Stimulated activated CD8-positive, alpha-beta memory T cell treated with anti-CD3 and anti-CD28 coated beads, Interleukin-15, amount 100 ng/mL, for 1 hour (primary cell): ENCODE measurements around the gene CHST1.

Experiments used
- DNase-seq: peaks from one replicate; pipeline ENCODE4 v3.0.0-alpha.2; 2020; ENCODE audit warnings: low read depth

Gene CHST1

GRCh38 chr11:45644981-45645889, 20.2 kb downstream of the CHST1 start:
- DNase-seq: no peak

GRCh38 chr11:45643598-45644260, 21.7 kb downstream of the CHST1 start:
- no peak for DNase-seq

GRCh38 chr11:45641961-45642360, 23.5 kb downstream of the CHST1 start:
- DNase-seq: no peak

GRCh38 chr11:45638051-45638450, 27.4 kb downstream of the CHST1 start:
- DNase-seq: no peak

- DNase-seq: no peak
Measured at GRCh38 chr11:45635907-45636306, 29.5 kb downstream of the CHST1 start.

- DNase-seq: no peak
Measured at GRCh38 chr11:45625611-45626010, 39.8 kb downstream of the CHST1 start.

- DNase-seq: no peak
Measured at GRCh38 chr11:45624095-45624494, 41.3 kb downstream of the CHST1 start.

GRCh38 chr11:45622861-45623260, 42.6 kb downstream of the CHST1 start:
- no peak for DNase-seq

- no peak for DNase-seq
Measured at GRCh38 chr11:45622283-45622682, 43.1 kb downstream of the CHST1 start.

GRCh38 chr11:45621588-45621987, 43.8 kb downstream of the CHST1 start:
- no peak for DNase-seq

GRCh38 chr11:45620243-45620642, 45.2 kb downstream of the CHST1 start:
- no peak for DNase-seq

- no peak for DNase-seq
Measured at GRCh38 chr11:45618897-45619296, 46.5 kb downstream of the CHST1 start.

- DNase-seq: no peak
Measured at GRCh38 chr11:45617871-45618601, 47.4 kb downstream of the CHST1 start.

GRCh38 chr11:45616802-45617549, 48.4 kb downstream of the CHST1 start:
- DNase-seq: no peak

GRCh38 chr11:45615182-45615792, 50.1 kb downstream of the CHST1 start:
- no peak for DNase-seq

- no peak for DNase-seq
Measured at GRCh38 chr11:45614196-45614828, 51.1 kb downstream of the CHST1 start.

GRCh38 chr11:45610627-45611026, 54.8 kb downstream of the CHST1 start:
- DNase-seq: no peak

- DNase-seq: no peak
Measured at GRCh38 chr11:45609902-45610301, 55.5 kb downstream of the CHST1 start.

- no peak for DNase-seq
Measured at GRCh38 chr11:45609337-45609736, 56.1 kb downstream of the CHST1 start.

- no peak for DNase-seq
Measured at GRCh38 chr11:45607995-45608394, 57.4 kb downstream of the CHST1 start.
